Measurements from ENCODE around the gene SMARCA2.

SMARCA2 gene

GRCh38 chr9:2016408-2017330 is 1.5 kb downstream of the SMARCA2 start:
- DNase-seq: peak; percentile 90

GRCh38 chr9:2017331-2018161 is 2.4 kb downstream of the SMARCA2 start:
- peak; percentile 89 for DNase-seq

GRCh38 chr9:2018162-2018643 is 3.1 kb downstream of the SMARCA2 start:
- DNase-seq: no peak

GRCh38 chr9:2018764-2019558 is 3.8 kb downstream of the SMARCA2 start:
- DNase-seq: no peak

- no peak for DNase-seq
Observed at GRCh38 chr9:2019723-2020122, 4.6 kb downstream of the SMARCA2 start.

- DNase-seq: no peak
Observed at GRCh38 chr9:2021731-2022130, 6.6 kb downstream of the SMARCA2 start.

- DNase-seq: no peak
Observed at GRCh38 chr9:2022560-2022959, 7.4 kb downstream of the SMARCA2 start.

GRCh38 chr9:2023042-2023441 is 7.9 kb downstream of the SMARCA2 start:
- DNase-seq: no peak

- no peak for DNase-seq
Observed at GRCh38 chr9:2023532-2023931, 8.4 kb downstream of the SMARCA2 start.

- no peak for DNase-seq
Observed at GRCh38 chr9:2024888-2025782, 10.0 kb downstream of the SMARCA2 start.

- DNase-seq: no peak
Observed at GRCh38 chr9:2026220-2026997, 11.3 kb downstream of the SMARCA2 start.

GRCh38 chr9:2027543-2028160 is 12.5 kb downstream of the SMARCA2 start:
- DNase-seq: no peak

GRCh38 chr9:2028888-2029287 is 13.7 kb downstream of the SMARCA2 start:
- DNase-seq: no peak

- DNase-seq: no peak
Observed at GRCh38 chr9:2029666-2030170, 14.6 kb downstream of the SMARCA2 start.

GRCh38 chr9:2032234-2032633 is 17.1 kb downstream of the SMARCA2 start:
- no peak for DNase-seq

GRCh38 chr9:2036844-2037243 is 21.7 kb downstream of the SMARCA2 start:
- no peak for DNase-seq

GRCh38 chr9:2039294-2040180 is 24.4 kb downstream of the SMARCA2 start:
- DNase-seq: peak; percentile 44

- no peak for DNase-seq
Observed at GRCh38 chr9:2040828-2041227, 25.7 kb downstream of the SMARCA2 start.

- no peak for DNase-seq
Observed at GRCh38 chr9:2041736-2042135, 26.6 kb downstream of the SMARCA2 start.
